Parathyroid adenoma (tissue), 2 donors: Measurements from ENCODE around the gene CYB561.

Experiments used
- H2AFZ ChIP-seq: fragments of 300-600 bp; sonication (generic); one replicate; pipeline ENCODE4 v1.7.0; 2017; ENCODE audit warnings: antibody characterized with exemption, mild to moderate bottlenecking
- H3K27ac ChIP-seq: fragments of 300-600 bp; sonication (generic); one replicate; pipeline ENCODE4 v1.7.0; 2017
- H3K27me3 ChIP-seq: fragments of 300-600 bp; sonication (generic); one replicate; pipeline ENCODE4 v1.7.0; 2017; ENCODE audit warnings: low read length; ENCODE audit not compliant: control insufficient read depth, insufficient read depth
- H3K36me3 ChIP-seq: fragments of 300-600 bp; sonication (generic); one replicate; pipeline ENCODE4 v1.7.0; 2017; ENCODE audit warnings: low read length; ENCODE audit not compliant: control insufficient read depth, insufficient read depth
- H3K4me1 ChIP-seq: fragments of 300-600 bp; sonication (generic); one replicate; pipeline ENCODE4 v1.7.0; 2017; ENCODE audit warnings: control low read depth
- H3K4me2 ChIP-seq: fragments of 300-600 bp; sonication (generic); one replicate; pipeline ENCODE4 v1.7.0; 2017; ENCODE audit warnings: low read length
- H3K4me3 ChIP-seq: fragments of 300-600 bp; sonication (generic); one replicate; pipeline ENCODE4 v1.7.0; 2017; ENCODE audit warnings: low read depth, low read length
- H3K79me2 ChIP-seq: fragments of 300-600 bp; sonication (generic); one replicate; pipeline ENCODE4 v1.7.0; 2017; ENCODE audit warnings: control low read depth
- H3K9ac ChIP-seq: fragments of 300-600 bp; sonication (generic); one replicate; pipeline ENCODE4 v1.7.0; 2017; ENCODE audit warnings: mild to moderate bottlenecking
- H3K9me3 ChIP-seq: fragments of 300-600 bp; sonication (generic); one replicate; pipeline ENCODE4 v1.7.0; 2017; ENCODE audit warnings: low read length; ENCODE audit not compliant: control insufficient read depth
- TF ChIP-seq, protein P1 (sequence below): fragments of 300-600 bp; sonication (generic); IDR thresholded peaks from one replicate; pipeline ENCODE4 v1.7.0; 2017; ENCODE audit warnings: antibody characterized with exemption, mild to moderate bottlenecking
- donor health status: primary hyperparathyroidism.

The CYB561 gene

DNA sequence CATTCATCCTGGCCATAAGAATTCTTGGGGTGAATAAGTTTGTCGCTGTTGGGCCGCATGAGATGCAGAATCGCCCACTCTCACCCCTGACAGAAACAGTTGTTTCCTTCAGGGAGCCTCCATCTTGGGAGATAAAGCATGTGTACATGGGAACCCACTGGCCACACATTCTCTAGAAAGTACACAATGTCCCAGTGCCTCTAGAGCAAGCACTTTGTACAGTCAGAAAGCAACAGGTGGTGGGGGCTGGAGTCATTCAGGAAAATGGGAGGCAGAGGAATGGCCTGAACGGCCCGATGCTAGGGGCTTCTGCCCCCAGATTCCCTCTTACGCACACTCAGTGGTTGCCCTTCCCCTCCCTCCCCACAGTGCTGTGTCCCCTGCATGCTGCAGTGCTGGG, 46.8 kb upstream of the CYB561 start:
- Histone ChIP-seq H3K4me1 (no peaks in the 10 kb centered on the region), H3K9me3 (no peaks in the 10 kb centered on the region), H3K27me3 (no peaks in the 10 kb centered on the region), H3K36me3 (no peaks in the 10 kb centered on the region), H3K4me2 (no peak overlapping the region), H3K27ac (no peak overlapping the region), H2AFZ (no peak overlapping the region), H3K9ac (no peak overlapping the region), H3K79me2 (no peaks in the 10 kb centered on the region), H3K4me3 (no peak overlapping the region)
- TF ChIP-seq, protein P1, sequence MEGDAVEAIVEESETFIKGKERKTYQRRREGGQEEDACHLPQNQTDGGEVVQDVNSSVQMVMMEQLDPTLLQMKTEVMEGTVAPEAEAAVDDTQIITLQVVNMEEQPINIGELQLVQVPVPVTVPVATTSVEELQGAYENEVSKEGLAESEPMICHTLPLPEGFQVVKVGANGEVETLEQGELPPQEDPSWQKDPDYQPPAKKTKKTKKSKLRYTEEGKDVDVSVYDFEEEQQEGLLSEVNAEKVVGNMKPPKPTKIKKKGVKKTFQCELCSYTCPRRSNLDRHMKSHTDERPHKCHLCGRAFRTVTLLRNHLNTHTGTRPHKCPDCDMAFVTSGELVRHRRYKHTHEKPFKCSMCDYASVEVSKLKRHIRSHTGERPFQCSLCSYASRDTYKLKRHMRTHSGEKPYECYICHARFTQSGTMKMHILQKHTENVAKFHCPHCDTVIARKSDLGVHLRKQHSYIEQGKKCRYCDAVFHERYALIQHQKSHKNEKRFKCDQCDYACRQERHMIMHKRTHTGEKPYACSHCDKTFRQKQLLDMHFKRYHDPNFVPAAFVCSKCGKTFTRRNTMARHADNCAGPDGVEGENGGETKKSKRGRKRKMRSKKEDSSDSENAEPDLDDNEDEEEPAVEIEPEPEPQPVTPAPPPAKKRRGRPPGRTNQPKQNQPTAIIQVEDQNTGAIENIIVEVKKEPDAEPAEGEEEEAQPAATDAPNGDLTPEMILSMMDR: no peak

DNA sequence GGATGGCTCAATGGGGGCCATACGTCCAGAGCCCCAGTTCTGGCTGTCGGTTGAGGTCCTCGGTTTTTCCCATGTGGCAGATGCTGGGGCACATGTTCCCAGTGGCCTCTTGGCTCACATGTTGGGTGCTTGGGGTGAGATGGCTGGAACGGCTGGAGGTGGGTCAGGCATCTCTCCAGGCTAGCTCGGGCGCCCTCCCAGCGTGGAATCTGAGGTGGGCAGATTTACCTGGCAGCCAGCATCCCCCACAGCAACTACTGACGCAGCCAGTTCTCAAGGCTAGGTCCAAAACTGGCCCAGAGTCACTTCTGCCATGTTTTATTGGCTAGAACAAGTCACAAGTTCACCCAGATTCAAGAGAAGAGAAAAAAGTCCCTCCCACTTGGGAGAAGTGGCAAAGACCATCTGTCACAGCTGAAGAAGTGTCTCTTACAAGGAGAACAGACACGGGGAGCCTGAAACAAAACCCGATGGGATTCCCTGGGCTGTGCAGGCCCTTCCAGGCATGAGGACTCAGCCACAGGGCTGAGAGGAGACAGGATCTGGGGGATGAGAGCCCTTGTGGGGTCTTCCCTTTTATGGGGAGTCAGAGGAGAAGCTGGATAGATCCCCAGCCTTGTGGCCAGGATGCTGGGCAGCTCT, 46.0 kb upstream of the CYB561 start:
- no peaks in the 10 kb centered on the region for H3K9me3 ChIP-seq
- no peak overlapping the region for H2AFZ ChIP-seq
- no peak overlapping the region for H3K9ac ChIP-seq
- H3K4me2 ChIP-seq: no peak overlapping the region
- H3K79me2 ChIP-seq: peaks cover 4% of the 10 kb centered on the region
- H3K27me3 ChIP-seq: no peaks in the 10 kb centered on the region
- TF ChIP-seq, protein P1: no peak
- no peaks in the 10 kb centered on the region for H3K4me1 ChIP-seq
- no peak overlapping the region for H3K4me3 ChIP-seq
- H3K27ac ChIP-seq: no peak overlapping the region
- H3K36me3 ChIP-seq: no peaks in the 10 kb centered on the region

DNA sequence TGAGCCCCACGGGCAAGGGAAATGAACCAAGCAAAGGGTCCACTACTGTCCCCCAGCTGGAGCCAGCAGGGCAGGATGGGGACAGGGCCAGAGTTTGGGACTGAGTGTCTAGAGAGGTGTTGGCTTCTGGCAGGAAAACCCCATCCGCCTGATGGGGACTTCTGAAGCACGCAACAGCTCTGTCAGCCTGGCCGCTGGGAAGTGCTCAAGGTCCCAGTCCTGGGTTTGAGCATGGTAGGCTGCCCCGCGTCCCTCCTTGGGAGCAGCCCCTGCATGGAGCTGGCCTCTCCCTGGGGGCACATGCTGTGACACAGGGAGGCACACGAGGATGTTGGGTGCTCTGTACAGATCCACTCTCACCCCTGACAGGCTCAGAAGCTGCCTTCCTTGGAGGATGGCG, 45.3 kb upstream of the CYB561 start:
- H3K4me3 ChIP-seq: no peak overlapping the region
- no peaks in the 10 kb centered on the region for H3K9me3 ChIP-seq
- no peak overlapping the region for H3K27ac ChIP-seq
- H3K9ac ChIP-seq: no peak overlapping the region
- H3K79me2 ChIP-seq: peaks cover 4% of the 10 kb centered on the region
- no peak overlapping the region for H2AFZ ChIP-seq
- H3K27me3 ChIP-seq: no peaks in the 10 kb centered on the region
- H3K4me2 ChIP-seq: no peak overlapping the region
- no peaks in the 10 kb centered on the region for H3K4me1 ChIP-seq
- H3K36me3 ChIP-seq: no peaks in the 10 kb centered on the region
- TF ChIP-seq, protein P1: no peak

DNA sequence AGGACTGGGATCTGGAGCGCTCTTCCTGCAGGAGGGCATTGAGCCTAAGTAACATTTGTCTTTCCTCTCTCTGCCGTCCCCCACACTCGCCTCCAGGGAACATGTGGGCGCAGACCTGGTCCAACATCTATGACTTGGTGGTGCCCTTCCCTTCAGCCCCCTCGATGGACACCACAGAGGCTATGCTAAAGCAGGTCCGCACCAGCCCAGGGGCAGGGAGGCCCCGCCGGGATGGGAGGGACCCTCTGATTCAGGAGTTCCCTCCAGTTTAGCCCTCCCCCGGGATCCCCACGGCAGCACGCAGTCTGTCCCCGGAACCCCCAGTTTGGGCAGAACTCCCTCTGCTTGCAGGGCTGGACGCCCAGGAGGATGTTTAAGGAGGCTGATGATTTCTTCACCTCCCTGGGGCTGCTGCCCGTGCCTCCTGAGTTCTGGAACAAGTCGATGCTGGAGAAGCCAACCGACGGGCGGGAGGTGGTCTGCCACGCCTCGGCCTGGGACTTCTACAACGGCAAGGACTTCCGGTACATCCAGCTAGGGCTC, 44.8 kb upstream of the CYB561 start:
- Histone ChIP-seq H3K27ac (no peak overlapping the region), H3K9ac (no peak overlapping the region), H3K9me3 (no peaks in the 10 kb centered on the region), H3K27me3 (no peaks in the 10 kb centered on the region), H2AFZ (no peak overlapping the region), H3K79me2 (peaks cover 4% of the 10 kb centered on the region), H3K4me3 (no peak overlapping the region), H3K4me1 (no peaks in the 10 kb centered on the region), H3K4me2 (no peak overlapping the region), H3K36me3 (no peaks in the 10 kb centered on the region)
- TF ChIP-seq, protein P1: no peak

DNA sequence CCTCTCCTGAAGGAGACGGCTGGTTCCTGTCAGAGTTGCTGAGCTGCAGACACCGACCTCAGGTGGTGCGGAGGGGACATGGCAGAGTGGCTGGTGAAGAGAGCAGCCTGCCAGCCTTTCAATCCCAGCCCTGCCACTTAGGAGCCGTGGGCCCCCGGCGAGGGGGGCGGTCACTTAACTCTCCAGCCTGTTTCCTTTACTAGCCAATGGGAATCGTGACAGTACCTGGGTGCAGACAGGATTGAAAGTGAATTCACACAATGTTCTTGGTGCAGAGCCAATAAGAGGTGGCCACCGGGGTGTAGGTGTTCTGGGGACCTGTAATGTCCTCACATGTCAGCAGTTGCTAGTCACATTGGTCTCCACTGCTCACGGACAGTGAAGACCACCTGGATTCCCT, 44.2 kb upstream of the CYB561 start:
- TF ChIP-seq, protein P1: no peak
- H3K9ac ChIP-seq: no peak overlapping the region
- no peak overlapping the region for H3K4me3 ChIP-seq
- H3K27me3 ChIP-seq: no peaks in the 10 kb centered on the region
- no peaks in the 10 kb centered on the region for H3K9me3 ChIP-seq
- H3K27ac ChIP-seq: no peak overlapping the region
- no peaks in the 10 kb centered on the region for H3K4me1 ChIP-seq
- H2AFZ ChIP-seq: no peak overlapping the region
- no peaks in the 10 kb centered on the region for H3K36me3 ChIP-seq
- no peak overlapping the region for H3K4me2 ChIP-seq
- H3K79me2 ChIP-seq: peaks cover 4% of the 10 kb centered on the region
